ENCODE data around the gene ZNF628. TPM values are rescaled to one million over a fixed set of nuclear protein-coding genes. Genes with fewer than 3 reads are reported as not detected.

ZNF628 gene
- total RNA-seq, 2 donors from 2014 or later: 9.9 to 12.6 TPM

GRCh38 chr19:55478364-55478763, 1.9 kb downstream of the ZNF628 start:
- WGBS, 2 experiments (ENCODE audit: insufficient coverage in 1 of 2, insufficient read length in 1 of 2): 93 to 94% methylated on average over 12 of the region's 12 CpGs
- H3K36me3 Mint-ChIP-seq (ENCODE audit: low read depth): peaks cover 7% of the 10 kb centered on the region
- peak overlapping the region; percentile 8 for H3K27ac Mint-ChIP-seq
- no peaks in the 10 kb centered on the region for H3K27me3 ChIP-seq (ENCODE audit: control insufficient read depth, insufficient read depth, low read length, poor library complexity, severe bottlenecking)
- no peak for DNase-seq
- H3K4me1 Mint-ChIP-seq: peaks cover 14% of the 10 kb centered on the region
- H3K27ac ChIP-seq (ENCODE audit: low read depth, low read length): no peak overlapping the region
- H3K9me3 Mint-ChIP-seq: no peaks in the 10 kb centered on the region
- no peak overlapping the region for H3K9ac ChIP-seq (ENCODE audit: extremely low read depth, low read length, poor library complexity, severe bottlenecking)
- H3K4me1 ChIP-seq (ENCODE audit: control insufficient read depth, insufficient read depth, low read length): no peaks in the 10 kb centered on the region
- H3K9me3 ChIP-seq (ENCODE audit: control insufficient read depth, low read length): no peaks in the 10 kb centered on the region
- no peaks in the 10 kb centered on the region for H3K27me3 Mint-ChIP-seq (ENCODE audit: insufficient read depth)
- H3K36me3 ChIP-seq (ENCODE audit: control insufficient read depth, insufficient read depth, low read length): peaks cover 5% of the 10 kb centered on the region
- TF ChIP-seq CTCF (conservative IDR thresholded peaks at IDR 0.05): no peak
- peak overlapping the region; percentile 76 for H3K4me3 Mint-ChIP-seq
- H3K4me3 ChIP-seq (ENCODE audit: low read length): no peak overlapping the region

- H3K36me3 ChIP-seq (ENCODE audit: control insufficient read depth, insufficient read depth, low read length): peaks cover 5% of the 10 kb centered on the region
- H3K36me3 Mint-ChIP-seq (ENCODE audit: low read depth): peaks cover 7% of the 10 kb centered on the region
- no peaks in the 10 kb centered on the region for H3K27me3 Mint-ChIP-seq (ENCODE audit: insufficient read depth)
- no peak overlapping the region for H3K27ac ChIP-seq (ENCODE audit: low read depth, low read length)
- no peak overlapping the region for H3K4me3 ChIP-seq (ENCODE audit: low read length)
- no peak overlapping the region for H3K27ac Mint-ChIP-seq
- no peak for TF ChIP-seq CTCF (conservative IDR thresholded peaks at IDR 0.05)
- no peak for DNase-seq
- 92 to 94% methylated on average over 16 to 17 of the region's 17 CpGs for WGBS, 2 experiments (ENCODE audit: insufficient coverage in 1 of 2, insufficient read length in 1 of 2)
- no peak overlapping the region for H3K4me3 Mint-ChIP-seq
- H3K9me3 ChIP-seq (ENCODE audit: control insufficient read depth, low read length): no peaks in the 10 kb centered on the region
- H3K4me1 ChIP-seq (ENCODE audit: control insufficient read depth, insufficient read depth, low read length): no peaks in the 10 kb centered on the region
- H3K4me1 Mint-ChIP-seq: peaks cover 9% of the 10 kb centered on the region
- H3K9ac ChIP-seq (ENCODE audit: extremely low read depth, low read length, poor library complexity, severe bottlenecking): no peak overlapping the region
- no peaks in the 10 kb centered on the region for H3K9me3 Mint-ChIP-seq
- H3K27me3 ChIP-seq (ENCODE audit: control insufficient read depth, insufficient read depth, low read length, poor library complexity, severe bottlenecking): no peaks in the 10 kb centered on the region
Observed at GRCh38 chr19:55479045-55479444, 2.6 kb downstream of the ZNF628 start.

- no peak overlapping the region for H3K9ac ChIP-seq (ENCODE audit: extremely low read depth, low read length, poor library complexity, severe bottlenecking)
- no peak overlapping the region for H3K27ac Mint-ChIP-seq
- TF ChIP-seq CTCF (conservative IDR thresholded peaks at IDR 0.05): no peak
- no peak overlapping the region for H3K4me3 Mint-ChIP-seq
- peaks cover 5% of the 10 kb centered on the region for H3K36me3 ChIP-seq (ENCODE audit: control insufficient read depth, insufficient read depth, low read length)
- H3K27me3 ChIP-seq (ENCODE audit: control insufficient read depth, insufficient read depth, low read length, poor library complexity, severe bottlenecking): no peaks in the 10 kb centered on the region
- no peak for DNase-seq
- H3K4me3 ChIP-seq (ENCODE audit: low read length): no peak overlapping the region
- H3K4me1 ChIP-seq (ENCODE audit: control insufficient read depth, insufficient read depth, low read length): no peaks in the 10 kb centered on the region
- 86 to 87% methylated on average over 7 to 15 of the region's 15 CpGs for WGBS, 2 experiments (ENCODE audit: insufficient coverage in 1 of 2, insufficient read length in 1 of 2)
- H3K9me3 ChIP-seq (ENCODE audit: control insufficient read depth, low read length): no peaks in the 10 kb centered on the region
- H3K27ac ChIP-seq (ENCODE audit: low read depth, low read length): no peak overlapping the region
- peaks cover 7% of the 10 kb centered on the region for H3K36me3 Mint-ChIP-seq (ENCODE audit: low read depth)
- no peaks in the 10 kb centered on the region for H3K9me3 Mint-ChIP-seq
- H3K27me3 Mint-ChIP-seq (ENCODE audit: insufficient read depth): no peaks in the 10 kb centered on the region
- peaks cover 9% of the 10 kb centered on the region for H3K4me1 Mint-ChIP-seq
Observed at GRCh38 chr19:55479451-55480230, 3.2 kb downstream of the ZNF628 start.
